HTR-8/SVneo (cell line): ENCODE data around the gene OSBPL10.
A peak's percentile ranks its signal among the peaks of the same experiment; 100 is the strongest.
"Not testable (repeated sequence)": the region's sequence is repeated elsewhere in the genome, so short reads cannot be mapped to it uniquely, and the experiment has no call there.

Experiments used
- DNase-seq: peaks from one replicate; pipeline ENCODE4 v3.0.0; 2011; ENCODE audit warnings: low spot score, mixed read lengths; ENCODE audit not compliant: insufficient read length
- FAIRE-seq: peaks from 2 replicates; lab custom pipeline; 2011; peaks lifted over from hg19 to GRCh38; lab: Jason Lieb, UNC

Gene OSBPL10

GRCh38 chr3:31790193-31791089, 190.6 kb downstream of the OSBPL10 start:
- no peak for FAIRE-seq
- DNase-seq = no peak

- FAIRE-seq (no peak), DNase-seq (no peak)
Observed at GRCh38 chr3:31789429-31789828, 191.6 kb downstream of the OSBPL10 start.

GRCh38 chr3:31785734-31786133, 195.3 kb downstream of the OSBPL10 start:
- DNase-seq (no peak), FAIRE-seq (no peak)

GRCh38 chr3:31785286-31785685, 195.8 kb downstream of the OSBPL10 start:
- DNase-seq (no peak), FAIRE-seq (no peak)

GRCh38 chr3:31783851-31784250, 197.2 kb downstream of the OSBPL10 start:
- FAIRE-seq = not testable (repeated sequence)

GRCh38 chr3:31782306-31782705, 198.8 kb downstream of the OSBPL10 start:
- not testable (repeated sequence) for DNase-seq

More at GRCh38 chr3:31783851-31784250, 197.2 kb downstream of the OSBPL10 start:
- not testable (repeated sequence) for DNase-seq

GRCh38 chr3:31779514-31779913, 201.5 kb downstream of the OSBPL10 start:
- DNase-seq (no peak), FAIRE-seq (no peak)

More at GRCh38 chr3:31782306-31782705, 198.8 kb downstream of the OSBPL10 start:
- FAIRE-seq = not testable (repeated sequence)

GRCh38 chr3:31777887-31778286, 203.2 kb downstream of the OSBPL10 start:
- no peak for FAIRE-seq
- no peak for DNase-seq

GRCh38 chr3:31777092-31777491, 204.0 kb downstream of the OSBPL10 start:
- no peak for DNase-seq
- no peak for FAIRE-seq

GRCh38 chr3:31776016-31776415, 205.0 kb downstream of the OSBPL10 start:
- no peak for DNase-seq
- FAIRE-seq = no peak

GRCh38 chr3:31775383-31775782, 205.7 kb downstream of the OSBPL10 start:
- FAIRE-seq (no peak), DNase-seq (no peak)

GRCh38 chr3:31772758-31773473, 208.1 kb downstream of the OSBPL10 start:
- FAIRE-seq (no peak), DNase-seq (no peak)

- DNase-seq (no peak), FAIRE-seq (no peak)
Observed at GRCh38 chr3:31772272-31772671, 208.8 kb downstream of the OSBPL10 start.

- FAIRE-seq (no peak), DNase-seq (no peak)
Observed at GRCh38 chr3:31770822-31771326, 210.2 kb downstream of the OSBPL10 start.

- FAIRE-seq (no peak), DNase-seq (peak; percentile 41)
Observed at GRCh38 chr3:31768479-31769125, 212.5 kb downstream of the OSBPL10 start.

- no peak for DNase-seq
- FAIRE-seq = no peak
Observed at GRCh38 chr3:31767920-31768319, 213.1 kb downstream of the OSBPL10 start.

GRCh38 chr3:31766669-31767068, 214.4 kb downstream of the OSBPL10 start:
- no peak for DNase-seq

GRCh38 chr3:31765871-31766270, 215.2 kb downstream of the OSBPL10 start:
- FAIRE-seq (no peak), DNase-seq (no peak)

More at GRCh38 chr3:31766669-31767068, 214.4 kb downstream of the OSBPL10 start:
- FAIRE-seq = no peak

GRCh38 chr3:31763731-31764130, 217.3 kb downstream of the OSBPL10 start:
- DNase-seq (no peak), FAIRE-seq (no peak)

GRCh38 chr3:31762888-31763351, 218.1 kb downstream of the OSBPL10 start:
- FAIRE-seq = no peak
- DNase-seq = no peak
